Stimulated activated CD4-positive, alpha-beta T cell treated with anti-CD3 and anti-CD28 coated beads, Interleukin-12 subunit alpha, Interleukin-12 subunit beta, amount 100 ng/mL, for 48 hours (primary cell): Measurements from ENCODE around the gene PAX4.

Source experiments
- DNase-seq, 3 donors: peaks; one replicate each; pipeline ENCODE4 v3.0.0-alpha.2; 2020; ENCODE audit warnings: low read depth in 2 of 3, low spot score in 1 of 3

PAX4 gene, protein sequence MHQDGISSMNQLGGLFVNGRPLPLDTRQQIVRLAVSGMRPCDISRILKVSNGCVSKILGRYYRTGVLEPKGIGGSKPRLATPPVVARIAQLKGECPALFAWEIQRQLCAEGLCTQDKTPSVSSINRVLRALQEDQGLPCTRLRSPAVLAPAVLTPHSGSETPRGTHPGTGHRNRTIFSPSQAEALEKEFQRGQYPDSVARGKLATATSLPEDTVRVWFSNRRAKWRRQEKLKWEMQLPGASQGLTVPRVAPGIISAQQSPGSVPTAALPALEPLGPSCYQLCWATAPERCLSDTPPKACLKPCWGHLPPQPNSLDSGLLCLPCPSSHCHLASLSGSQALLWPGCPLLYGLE

DNA sequence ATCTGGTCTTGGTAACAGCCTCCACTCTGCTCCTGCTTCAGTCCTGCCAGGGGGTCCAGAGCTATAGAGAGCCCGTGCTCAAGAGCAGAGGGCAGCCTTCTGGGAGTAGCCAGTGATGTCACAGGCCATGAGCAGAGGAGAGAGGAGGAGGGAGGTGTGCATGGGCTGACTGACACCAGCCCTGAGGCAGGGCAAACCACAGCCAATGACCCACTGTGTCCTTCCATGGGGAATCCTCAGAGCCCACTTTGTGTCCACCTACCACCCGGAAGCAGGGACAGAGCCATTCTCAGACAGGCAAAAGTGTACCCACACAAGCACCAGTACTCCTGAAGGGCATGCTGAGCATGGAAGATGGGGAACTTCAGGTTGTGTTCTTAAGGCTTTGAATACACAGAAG is at the start of gene PAX4:
Gene PAX4 (minus strand): TSS at position 101 of the 400 bp plus-strand sequence. CDS start 2,214 bp downstream, outside the sequence.
- no peak for DNase-seq

DNA sequence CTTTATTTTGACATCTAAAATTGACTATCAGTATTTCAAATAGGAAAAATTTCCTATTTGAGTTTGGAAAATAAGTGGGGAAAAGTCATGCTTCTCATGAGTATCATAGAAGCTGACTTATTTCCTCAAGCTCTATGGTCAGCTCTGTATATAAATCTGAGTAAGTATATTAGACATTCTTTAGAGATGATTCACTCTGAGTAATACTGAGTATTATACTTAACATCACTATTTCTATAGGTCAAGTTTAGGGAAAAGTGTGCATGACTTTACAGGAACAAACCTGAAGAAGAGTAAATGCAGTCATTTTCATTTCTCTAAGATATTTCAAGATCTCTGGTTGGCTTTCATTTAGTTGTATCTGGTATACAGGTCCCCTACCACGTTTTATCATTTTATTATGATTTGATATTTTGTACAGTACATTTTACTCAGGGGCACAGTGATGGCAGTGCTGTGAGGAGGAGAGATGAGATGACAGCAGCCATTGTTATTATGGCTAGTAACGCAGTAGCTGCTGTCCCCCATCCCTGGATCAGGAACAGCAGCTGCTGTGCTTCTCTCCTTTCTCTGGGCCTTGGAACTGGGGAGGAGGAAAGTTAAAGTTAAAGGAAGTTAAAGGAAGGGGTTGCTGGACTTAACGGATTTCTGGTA is 49.2 kb upstream of the PAX4 start:
- DNase-seq: no peak

DNA sequence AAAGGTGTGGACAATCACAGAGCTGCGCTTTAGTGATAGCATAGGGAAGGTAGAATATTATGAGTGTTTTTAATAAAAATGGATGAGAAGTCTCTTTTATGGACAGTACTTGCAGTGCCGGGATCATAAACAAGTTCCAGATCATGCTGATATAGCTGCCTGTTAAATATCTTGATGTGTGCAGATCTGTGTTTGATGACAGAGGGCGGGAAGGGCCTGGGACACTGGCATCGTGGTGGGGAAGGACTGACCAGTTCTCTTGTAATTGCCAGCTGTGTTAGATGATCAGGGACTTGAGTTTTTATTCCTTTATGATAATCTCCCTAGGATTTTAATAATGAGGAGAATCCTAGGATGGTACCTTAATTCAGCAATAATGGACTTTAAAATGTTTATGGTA is 48.7 kb upstream of the PAX4 start:
- no peak for DNase-seq

- DNase-seq: no peak
Observed at GRCh38 chr7:127665922-127666321, 48.0 kb upstream of the PAX4 start.

GRCh38 chr7:127658970-127659630 is 41.2 kb upstream of the PAX4 start:
- DNase-seq: no peak

GRCh38 chr7:127657500-127657899 is 39.6 kb upstream of the PAX4 start:
- no peak for DNase-seq

DNA sequence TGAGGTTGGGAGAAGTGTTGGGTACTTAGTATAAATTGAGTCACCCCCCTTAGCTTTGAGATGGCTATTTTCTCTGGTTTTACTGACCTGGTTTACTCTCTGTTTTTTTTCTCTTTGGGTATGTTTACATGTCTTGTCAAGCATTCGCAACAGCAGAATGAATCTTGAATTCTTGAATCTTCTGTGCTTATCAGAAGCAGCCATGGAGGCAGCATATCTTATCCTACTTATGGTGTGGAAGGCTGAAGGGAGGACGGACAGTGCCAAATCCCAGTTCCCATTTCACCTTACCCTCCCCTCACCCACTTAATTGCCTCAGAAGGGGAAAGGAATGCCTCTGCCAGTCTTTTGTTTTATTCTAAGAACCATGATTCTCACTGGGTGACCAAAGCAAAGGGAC is 37.8 kb upstream of the PAX4 start:
- DNase-seq: no peak

GRCh38 chr7:127654404-127655394 is 36.8 kb upstream of the PAX4 start:
- DNase-seq: no peak

DNA sequence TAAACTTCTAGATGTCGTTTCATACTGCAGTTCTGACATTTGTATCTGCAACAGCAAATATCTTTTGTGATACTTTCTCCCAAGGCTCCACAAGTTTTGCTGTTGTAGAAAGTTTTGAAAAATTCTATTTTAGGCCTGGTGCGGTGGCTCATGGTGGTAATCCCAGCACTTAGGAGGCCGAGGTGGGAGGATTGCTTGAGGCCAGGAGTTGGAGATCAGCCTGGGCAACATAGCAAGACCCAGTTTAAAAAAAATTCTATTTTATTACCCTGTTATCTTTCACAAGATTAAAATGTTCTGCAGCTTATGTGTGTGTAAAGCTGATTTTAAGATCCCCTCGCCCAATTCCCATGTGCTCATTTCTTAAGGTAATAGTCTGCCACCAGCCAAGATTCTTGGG is 35.5 kb upstream of the PAX4 start:
- no peak for DNase-seq

DNA sequence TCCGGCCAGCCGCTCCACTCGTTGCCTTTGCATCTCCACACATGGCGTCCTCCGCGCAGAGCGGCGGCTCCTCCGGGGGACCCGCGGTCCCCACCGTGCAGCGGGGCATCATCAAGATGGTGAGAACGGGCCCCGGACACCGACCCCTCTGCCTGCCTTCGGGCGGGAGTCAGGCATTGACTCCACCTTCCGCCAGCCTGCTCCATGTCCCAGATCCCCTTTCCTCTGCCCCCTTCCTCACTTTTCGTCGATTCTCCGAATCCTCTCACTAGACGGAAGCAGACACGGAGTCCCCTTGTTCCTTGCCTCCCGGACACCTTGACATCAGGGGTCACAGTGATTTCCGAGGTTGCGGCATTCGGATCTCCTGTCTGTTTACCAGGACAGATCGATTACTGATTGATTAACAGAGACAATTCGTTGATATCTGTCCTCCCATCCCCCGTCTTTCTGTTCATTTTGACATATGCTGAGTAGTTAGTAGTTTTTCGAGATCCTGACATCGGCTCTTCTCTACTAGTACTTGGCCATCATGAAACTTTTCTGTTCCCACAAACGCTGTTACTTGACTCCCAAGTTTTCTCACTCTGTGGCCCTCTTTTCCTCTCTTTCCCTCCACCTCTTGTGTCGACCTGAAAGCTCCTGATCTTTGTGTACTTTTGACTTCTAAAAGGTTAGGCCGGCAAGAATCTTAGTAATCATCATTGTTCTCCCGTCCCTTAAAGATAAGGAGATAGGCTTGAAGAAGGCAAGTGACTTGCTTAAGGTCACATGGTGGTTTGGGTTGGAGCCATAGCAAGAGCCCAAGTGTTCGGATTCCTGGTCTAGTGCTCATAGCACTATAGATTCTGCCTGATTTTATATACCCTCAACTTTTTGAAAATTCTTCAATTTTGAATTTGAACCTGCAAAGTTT is 34.6 kb upstream of the PAX4 start:
- DNase-seq: no peak

- peak; percentile 96 to 98 (median 98) for DNase-seq
Observed at GRCh38 chr7:127651556-127652332, 33.8 kb upstream of the PAX4 start, which contains the start of gene SND1. Gene SND1, plus strand, starts transcription at chr7:127652194. Its CDS starts 180 bp downstream, at chr7:127652374.

- no peak for DNase-seq
Observed at GRCh38 chr7:127650847-127651555, 33.1 kb upstream of the PAX4 start.

DNA sequence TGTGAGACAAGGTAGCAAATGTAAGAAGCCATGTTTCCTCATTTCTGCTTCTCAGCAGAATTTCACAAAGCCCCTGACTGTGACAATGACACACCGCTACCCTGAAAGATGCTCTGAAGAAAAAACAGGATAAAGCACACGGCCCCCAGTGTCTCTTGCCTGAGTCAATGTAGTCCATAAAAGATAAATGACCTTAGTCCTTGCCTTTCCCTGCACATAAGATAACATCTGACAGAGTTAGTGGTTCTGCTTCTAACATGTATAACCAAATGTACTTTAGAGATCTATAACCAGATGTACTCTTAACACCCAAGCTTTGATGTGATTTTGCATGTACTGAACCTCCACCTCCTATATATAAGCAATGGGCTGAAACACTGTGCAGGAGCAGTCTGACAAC is 31.0 kb upstream of the PAX4 start:
- no peak for DNase-seq

- no peak for DNase-seq
Observed at GRCh38 chr7:127647636-127648035, 29.7 kb upstream of the PAX4 start.

DNA sequence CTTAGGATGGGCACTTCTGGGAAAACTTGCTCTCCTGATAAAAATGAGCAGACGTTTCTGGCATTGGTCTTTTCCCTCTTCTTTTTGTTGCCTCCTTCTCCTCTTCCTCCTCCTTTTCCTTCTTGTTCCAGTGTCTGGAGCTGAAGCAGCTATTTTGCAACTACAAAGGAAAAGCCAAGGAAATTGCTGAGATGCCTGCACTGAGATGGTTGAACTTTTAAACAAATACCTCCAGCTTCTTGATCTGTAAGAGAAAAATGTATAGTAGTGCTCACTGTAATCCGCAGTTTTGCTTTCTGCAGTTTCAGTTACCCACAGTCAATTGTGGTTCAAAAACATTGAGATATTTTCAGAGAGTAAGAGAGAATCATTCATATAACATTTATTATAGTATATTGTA is 26.5 kb upstream of the PAX4 start:
- no peak for DNase-seq

- DNase-seq: no peak
Observed at GRCh38 chr7:127638197-127638596, 20.3 kb upstream of the PAX4 start.

GRCh38 chr7:127635659-127636285 is 17.8 kb upstream of the PAX4 start:
- DNase-seq: no peak
